ENCODE results near the gene IPO13.

The IPO13 gene

DNA sequence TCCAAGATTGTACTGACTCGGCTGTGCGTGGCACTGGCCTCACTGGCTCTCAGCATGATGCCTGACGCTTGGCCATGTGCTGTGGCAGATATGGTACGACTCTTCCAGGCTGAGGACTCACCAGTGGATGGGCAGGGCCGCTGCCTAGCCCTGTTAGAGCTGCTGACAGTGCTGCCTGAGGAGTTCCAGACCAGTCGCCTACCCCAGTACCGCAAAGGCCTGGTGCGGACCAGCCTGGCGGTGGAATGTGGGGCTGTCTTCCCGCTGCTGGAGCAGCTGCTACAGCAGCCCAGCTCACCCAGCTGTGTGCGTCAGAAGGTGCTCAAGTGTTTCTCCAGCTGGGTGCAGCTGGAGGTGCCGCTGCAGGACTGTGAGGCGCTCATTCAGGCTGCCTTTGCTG lies 2.9 kb downstream of the IPO13 start:
- no peak for DNase-seq (ENCODE audit: low spot score)

GRCh38 chr1:43951021-43951985 lies 4.6 kb downstream of the IPO13 start:
- no peak for DNase-seq (ENCODE audit: low spot score)

DNA sequence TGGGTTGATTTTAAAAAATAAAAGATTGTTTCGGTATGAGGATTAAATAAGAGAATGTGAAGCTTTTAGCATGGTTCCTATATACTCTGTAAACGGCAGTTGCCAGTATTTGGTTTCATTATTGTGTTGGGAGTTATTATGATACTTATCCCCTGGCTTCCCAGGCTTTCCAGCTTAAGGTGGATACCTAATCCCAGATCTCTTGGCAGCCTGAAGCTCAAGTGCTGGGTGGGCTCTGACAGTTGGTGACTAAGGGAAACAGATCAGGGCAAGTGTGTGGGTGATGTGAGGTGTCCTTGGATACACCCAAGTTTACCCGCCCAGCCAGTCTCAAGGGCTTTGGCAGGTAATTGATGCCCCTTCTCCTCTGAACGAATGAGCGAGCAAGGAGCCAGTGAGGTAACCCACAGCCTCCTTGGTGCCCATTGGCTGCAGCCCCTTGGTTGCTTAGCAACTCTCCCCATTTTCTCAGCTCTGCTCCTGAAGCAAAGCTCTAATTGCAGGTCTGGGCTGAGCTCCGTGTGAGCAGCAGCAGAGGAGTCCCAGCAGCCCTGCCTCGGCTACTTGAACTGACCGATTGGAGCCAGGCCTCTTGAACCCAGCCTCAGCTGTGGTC lies 6.1 kb downstream of the IPO13 start:
- DNase-seq (ENCODE audit: low spot score) = no peak

DNA sequence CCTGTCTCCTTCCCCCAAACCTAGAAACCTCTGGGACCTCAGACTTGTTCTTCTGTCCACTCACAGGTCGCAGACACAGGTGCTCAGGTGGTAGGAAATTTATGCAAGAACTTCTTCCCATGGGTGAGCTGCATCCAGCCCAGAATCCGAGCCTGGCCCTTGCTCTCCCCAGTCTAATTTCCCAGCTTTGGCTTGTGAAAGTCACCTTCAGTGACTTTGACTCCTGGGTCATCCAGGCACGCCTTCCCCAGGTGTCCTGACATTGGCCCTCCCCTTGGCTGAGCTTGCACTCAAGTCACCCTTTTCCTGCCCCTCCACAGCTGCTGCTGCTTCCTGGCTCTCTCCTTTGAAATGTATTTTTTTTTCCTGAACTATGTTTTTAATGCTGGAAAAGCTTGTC lies 6.6 kb downstream of the IPO13 start:
- no peak for DNase-seq (ENCODE audit: low spot score)

DNA sequence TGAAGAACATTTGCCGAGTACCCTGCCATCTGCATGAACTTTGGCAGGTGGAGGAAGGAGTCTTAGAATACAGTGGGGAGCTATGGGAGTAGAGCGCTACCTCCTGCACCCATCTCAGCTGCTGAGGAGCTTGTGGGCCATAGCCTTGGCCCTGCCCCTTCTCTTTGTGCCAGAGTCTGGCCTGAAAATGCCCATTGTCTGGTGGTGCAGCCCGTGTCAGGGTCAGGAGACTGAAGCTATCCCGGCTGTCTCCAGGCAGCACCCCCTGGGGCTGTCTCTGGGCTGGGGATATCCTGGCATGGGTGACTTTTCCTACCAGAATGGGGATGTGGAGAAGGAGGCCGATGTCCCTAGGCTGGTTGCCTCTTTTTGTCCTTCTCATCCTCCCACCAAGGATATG lies 7.3 kb downstream of the IPO13 start:
- DNase-seq (ENCODE audit: low spot score) = no peak

DNA sequence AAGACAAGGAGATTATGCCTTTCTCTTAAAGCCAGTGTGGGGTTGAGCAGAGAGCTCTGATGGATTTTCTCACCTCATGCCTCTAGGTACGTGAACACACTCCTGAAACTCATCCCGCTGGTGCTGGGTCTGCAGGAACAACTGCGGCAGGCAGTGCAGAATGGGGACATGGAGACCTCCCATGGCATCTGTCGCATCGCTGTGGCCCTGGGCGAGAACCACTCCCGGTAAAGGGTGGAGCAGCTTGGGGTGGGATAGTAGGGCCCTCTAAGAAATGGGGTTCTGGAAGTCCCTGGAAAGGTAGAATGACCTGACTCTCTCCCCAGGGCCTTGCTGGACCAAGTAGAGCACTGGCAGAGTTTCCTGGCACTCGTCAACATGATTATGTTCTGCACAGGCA lies 9.5 kb downstream of the IPO13 start:
- DNase-seq (ENCODE audit: low spot score) = no peak

GRCh38 chr1:43957407-43958040 lies 10.8 kb downstream of the IPO13 start:
- DNase-seq (ENCODE audit: low spot score) = no peak

DNA sequence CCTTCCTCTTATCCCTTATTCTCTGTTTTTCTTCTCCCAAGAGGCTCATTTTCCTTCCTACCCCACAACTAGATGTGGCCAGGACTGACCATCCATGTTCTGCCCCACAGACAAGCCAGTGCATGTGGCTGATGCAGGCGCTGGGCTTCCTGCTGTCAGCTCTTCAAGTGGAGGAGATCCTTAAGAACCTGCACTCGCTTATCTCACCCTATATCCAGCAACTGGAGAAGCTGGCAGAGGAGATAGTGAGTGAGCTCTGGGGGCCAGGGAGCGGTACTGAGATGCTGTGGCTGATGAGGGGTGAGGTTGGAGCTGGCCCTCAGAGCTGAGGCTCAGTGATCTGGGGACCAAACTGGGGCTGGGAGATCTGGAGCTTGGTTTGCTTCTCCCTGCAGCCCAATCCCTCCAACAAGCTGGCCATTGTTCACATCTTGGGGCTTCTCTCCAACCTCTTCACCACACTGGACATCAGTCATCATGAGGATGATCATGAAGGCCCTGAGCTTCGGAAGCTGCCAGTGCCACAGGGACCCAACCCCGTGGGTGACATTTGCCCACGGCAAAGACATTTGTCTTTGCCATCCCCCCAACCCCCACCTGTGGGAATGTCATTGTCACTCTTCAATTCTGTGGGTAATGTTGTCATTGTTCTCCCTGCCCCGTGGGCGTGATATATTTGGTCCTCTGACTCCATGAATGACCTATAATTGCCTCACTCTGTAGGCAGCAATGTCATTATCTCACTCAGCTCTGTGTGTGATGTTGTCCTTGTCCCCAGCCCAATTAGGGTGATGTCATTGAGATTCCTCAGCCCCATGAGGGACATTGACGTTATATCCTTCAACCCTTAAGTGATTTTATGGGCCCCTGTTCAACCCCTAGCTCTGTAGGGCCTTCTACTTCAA lies 11.9 kb downstream of the IPO13 start:
- DNase-seq (ENCODE audit: low spot score) = no peak

DNA sequence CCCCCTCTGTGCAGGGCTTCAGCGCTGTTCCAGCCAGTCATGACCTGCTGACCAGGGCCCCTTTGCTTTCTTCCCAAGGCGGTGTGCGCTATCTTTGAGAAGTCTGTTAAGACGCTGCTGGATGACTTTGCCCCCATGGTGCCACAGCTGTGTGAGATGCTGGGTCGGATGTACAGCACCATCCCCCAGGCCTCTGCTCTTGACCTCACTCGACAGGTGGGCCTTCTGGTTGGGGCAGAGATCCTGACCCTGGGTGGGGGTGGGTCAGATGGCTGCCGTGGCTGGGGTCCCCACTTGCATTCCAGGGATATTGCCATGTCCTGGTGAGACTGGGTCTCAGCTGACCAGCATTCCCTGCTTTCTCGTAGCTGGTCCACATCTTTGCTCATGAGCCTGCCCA lies 14.0 kb downstream of the IPO13 start:
- DNase-seq (ENCODE audit: low spot score) = no peak

GRCh38 chr1:43961692-43962091 lies 14.9 kb downstream of the IPO13 start:
- no peak for DNase-seq (ENCODE audit: low spot score)

- DNase-seq (ENCODE audit: low spot score) = no peak
Measured at GRCh38 chr1:43962324-43962723, 15.6 kb downstream of the IPO13 start.

DNA sequence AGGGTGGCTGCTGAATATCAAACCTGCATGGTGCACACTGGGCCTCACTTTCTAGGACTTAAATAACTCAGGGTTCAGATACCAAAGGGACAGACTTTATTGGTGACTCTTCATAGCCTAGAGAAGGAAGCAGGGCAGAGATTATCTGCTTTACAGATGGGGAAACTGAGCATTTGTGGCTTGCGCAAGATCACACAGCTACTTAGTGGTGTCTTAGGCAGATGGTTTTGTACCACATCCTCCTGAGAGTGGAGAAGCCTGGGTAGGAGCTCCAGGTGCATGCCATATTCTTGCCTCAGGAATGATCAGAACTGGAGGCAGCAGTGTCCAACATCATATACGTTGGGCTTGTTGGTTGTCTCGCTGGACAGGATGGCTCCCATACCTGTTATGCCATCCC lies 16.3 kb downstream of the IPO13 start:
- DNase-seq (ENCODE audit: low spot score) = no peak

DNA sequence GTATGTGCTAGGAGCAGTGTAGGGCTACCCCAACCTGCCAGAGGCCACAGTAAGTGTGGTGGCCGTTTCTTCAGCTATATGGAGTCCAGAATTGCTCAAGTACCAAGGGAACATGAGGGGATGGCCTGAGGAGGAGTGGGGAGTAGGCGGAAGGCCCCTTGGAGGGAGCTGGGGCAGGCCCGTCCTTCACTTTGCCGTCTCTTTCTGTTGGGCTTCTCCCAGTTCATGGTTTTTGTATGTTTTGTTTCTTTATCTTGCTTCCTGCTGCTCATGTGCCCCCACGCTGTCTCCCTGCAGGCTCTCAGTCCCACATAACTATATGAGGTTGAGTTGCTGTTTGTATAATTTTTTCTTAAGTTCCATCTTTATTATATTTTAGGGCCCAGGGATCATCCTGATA lies 17.1 kb downstream of the IPO13 start:
- DNase-seq (ENCODE audit: low spot score) = no peak

GRCh38 chr1:43965316-43965715 lies 18.6 kb downstream of the IPO13 start:
- DNase-seq (ENCODE audit: low spot score) = no peak

DNA sequence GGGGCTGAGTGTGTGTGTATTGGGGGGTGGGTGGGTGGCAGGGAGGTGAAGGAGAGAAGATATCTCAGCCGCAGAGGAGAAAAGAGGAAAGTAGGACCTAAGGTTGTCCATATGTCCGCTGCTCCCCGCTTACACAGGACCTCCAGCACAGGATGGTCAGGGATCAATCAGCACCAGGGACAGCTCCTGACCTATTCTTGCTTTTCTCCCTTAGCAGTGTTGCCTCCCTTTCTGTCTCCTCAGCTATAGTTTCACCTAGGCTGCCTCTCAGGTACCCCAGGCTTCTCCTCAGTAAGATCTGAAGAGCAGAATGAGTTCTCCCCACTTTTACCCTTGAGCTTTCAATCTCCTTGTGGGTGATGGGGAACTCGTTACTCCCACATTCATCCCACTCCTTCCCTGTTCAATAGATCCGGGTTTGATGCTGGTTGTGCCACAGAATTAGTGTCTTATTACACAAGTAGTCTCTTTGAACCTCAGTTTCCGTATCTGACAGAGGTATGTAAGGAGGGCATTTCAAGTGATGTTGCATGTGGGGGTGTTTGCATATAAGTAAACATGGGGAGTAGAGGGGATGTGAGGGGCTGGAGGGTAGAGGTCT lies 21.7 kb downstream of the IPO13 start:
- DNase-seq (ENCODE audit: low spot score) = no peak

DNA sequence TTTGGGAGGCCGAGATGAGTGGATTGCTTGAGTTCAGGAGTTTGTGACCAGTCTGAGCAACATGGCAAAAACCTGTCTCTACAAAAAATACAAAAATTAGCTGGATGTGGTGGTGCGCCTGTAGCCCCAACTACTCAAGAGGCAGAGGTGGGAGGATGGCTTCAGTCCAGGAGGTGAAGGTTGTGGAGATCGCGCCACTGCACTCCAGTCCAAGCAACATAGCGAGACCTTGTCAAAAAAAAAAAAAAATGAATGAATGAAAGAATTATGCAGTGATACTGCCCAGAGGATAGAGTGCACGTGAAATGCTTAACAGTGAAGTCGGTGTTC lies 22.6 kb downstream of the IPO13 start:
- no peak for DNase-seq (ENCODE audit: low spot score)

DNA sequence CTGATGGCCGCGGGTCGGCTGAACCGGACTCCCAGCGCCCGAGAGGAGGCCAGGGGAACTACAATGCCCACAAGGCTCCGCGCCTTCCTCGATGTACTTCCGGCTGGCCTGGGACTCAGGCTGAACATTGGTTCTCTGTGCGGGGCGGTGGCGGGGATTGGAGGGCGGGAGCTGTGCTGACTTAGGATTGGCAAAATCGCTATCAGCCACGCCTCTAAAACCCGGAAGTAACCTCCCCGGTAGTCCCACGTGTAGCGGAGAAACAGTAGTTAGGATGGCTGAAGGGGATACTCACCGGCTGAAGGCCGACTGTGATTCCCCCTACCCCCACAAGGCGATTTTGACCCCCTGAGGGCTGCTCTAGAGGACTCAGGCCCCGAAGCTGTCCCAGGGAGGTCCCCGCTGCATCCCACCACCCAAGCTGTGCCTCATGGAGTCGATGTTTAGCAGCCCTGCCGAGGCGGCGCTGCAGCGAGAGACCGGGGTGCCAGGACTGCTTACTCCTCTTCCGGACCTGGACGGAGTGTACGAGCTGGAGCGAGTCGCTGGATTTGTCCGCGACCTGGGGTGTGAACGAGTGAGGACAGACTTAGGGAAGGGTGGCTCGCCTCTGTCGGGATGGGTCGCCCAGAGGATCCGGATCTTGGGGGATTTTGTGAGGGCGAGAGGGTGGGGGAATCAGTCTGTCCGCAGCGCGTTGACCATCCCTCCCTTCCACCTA lies 23.2 kb downstream of the IPO13 start, which contains the start of gene DPH2:
DPH2 (plus strand) TSS at position 265 of the 721 bp plus-strand sequence; CDS start at position 431, 166 bp downstream.
- peak; percentile 98 for DNase-seq (ENCODE audit: low spot score)

DNA sequence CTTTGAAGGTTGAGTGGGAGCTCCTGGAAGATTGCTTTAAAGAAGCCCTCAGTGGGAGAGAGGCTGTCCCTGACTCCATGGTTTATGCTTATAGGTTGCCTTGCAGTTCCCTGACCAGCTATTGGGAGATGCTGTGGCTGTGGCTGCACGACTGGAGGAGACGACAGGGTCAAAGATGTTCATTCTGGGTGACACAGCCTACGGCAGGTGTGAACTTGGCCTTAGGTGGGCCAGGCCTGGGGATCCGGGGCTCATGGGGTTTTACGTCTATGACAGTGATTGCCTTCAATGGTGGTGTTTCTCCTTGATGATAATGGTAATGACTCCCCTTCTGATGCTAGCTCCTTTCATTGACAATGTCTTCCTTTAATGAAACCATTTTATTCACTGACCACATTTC lies 23.8 kb downstream of the IPO13 start:
- DNase-seq (ENCODE audit: low spot score) = no peak

- DNase-seq (ENCODE audit: low spot score) = no peak
Measured at GRCh38 chr1:43970911-43971310, 24.2 kb downstream of the IPO13 start.

DNA sequence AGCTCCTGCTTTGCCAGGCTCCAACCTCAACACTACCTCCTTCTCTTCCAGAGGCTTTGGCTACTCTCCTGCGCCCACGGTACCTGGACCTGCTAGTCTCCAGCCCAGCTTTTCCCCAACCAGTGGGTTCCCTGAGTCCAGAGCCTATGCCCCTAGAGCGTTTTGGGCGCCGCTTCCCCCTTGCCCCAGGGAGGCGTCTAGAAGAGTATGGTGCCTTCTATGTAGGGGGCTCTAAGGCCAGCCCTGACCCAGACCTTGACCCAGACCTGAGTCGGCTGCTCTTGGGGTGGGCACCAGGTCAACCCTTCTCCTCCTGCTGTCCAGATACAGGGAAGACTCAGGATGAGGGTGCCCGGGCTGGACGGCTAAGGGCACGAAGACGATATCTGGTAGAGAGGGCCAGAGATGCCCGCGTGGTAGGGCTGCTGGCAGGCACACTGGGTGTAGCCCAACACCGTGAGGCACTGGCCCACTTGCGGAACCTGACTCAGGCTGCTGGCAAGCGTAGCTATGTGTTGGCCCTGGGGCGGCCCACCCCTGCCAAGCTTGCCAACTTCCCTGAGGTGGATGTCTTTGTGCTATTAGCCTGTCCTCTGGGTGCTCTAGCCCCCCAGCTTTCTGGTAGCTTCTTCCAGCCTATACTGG lies 24.7 kb downstream of the IPO13 start:
- DNase-seq (ENCODE audit: low spot score) = no peak
